UCSD-AML1 (cell line): ENCODE measurements around the gene IDUA.
"Not testable (repeated sequence)": the region's sequence is repeated elsewhere in the genome, so short reads cannot be mapped to it uniquely, and the experiment has no call there.

Experiments
- DNase-seq: peaks from one replicate; lab custom pipeline; 2025; ENCODE audit not compliant: unreplicated experiment; lab: John Stamatoyannopoulos, UW

IDUA gene

DNA sequence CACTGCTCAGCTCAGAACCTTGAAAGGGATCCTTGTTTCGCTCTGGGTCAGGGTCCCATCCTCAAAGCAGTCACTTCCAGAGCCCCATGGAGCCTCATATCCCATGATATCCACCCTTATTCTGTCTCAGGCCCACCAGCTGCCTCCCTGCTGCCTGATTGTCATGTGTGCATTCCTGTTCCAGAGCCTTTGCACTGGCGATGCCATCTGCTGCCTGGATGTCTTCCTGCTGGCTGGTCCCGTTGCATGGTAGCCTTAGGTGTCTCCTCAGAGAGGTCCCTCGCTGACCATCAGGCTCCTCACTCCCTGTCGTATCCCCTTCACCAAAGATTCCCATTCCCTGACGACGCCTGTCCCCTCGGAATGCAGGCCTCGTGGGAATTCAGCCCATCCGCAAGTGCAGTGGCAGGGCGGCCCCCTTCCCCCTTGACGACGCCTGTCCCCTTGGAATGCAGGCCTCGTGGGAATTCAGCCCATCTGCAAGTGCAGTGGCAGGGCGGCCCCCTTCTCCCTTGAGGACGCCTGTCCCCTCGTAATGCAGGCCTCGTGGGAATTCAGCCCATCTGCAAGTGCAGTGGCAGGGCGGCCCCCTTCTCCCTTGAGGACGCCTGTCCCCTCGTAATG lies 12.5 kb downstream of the IDUA start:
- DNase-seq = not testable (repeated sequence)

DNA sequence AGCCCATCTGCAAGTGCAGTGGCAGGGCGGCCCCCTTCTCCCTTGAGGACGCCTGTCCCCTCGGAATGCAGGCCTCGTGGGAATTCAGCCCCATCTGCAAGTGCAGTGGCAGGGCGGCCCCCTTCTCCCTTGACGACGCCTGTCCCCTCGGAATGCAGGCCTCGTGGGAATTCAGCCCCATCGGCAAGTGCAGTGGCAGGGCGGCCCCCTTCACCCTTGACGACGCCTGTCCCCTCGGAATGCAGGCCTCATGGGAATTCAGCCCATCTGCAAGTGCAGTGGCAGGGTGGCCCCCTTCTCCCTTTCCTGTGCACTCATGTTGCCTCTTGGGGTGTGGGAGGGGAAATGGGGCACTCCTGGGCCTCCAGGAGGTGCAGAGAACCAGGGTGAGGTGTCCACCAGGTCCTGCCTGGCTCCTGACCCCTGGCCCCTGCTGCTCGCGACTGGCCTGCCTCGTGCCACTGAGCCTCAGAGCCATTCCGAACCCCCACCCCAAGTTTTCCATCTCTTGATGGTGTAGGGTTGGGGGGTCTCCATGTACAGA lies 13.1 kb downstream of the IDUA start:
- DNase-seq = no peak

DNA sequence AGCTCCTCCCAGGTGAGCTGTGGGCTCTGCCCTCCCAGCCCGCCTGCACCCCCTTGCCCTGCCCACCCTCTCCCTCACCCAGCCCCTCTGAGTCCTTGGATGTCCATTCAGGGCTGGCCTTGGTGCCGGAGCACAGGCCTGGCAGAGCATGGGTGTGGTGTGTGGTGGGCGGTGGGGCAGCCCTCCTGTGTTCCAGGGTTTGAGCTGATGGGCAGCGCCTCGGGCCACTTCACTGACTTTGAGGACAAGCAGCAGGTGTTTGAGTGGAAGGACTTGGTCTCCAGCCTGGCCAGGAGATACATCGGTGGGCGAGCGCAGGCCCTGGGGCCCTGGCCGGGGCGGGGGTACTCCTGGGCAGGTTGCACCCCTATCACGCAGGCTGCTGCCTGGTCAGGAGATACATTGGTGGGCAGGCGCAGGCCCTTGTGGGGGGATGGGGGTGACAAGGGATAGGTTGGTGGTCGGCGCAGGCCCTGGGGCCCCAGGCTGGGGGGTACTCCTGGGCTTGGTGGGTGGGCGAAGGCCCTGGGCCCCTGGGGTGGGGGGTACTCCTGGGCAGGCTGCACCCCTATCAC lies 13.9 kb downstream of the IDUA start:
- no peak for DNase-seq

DNA sequence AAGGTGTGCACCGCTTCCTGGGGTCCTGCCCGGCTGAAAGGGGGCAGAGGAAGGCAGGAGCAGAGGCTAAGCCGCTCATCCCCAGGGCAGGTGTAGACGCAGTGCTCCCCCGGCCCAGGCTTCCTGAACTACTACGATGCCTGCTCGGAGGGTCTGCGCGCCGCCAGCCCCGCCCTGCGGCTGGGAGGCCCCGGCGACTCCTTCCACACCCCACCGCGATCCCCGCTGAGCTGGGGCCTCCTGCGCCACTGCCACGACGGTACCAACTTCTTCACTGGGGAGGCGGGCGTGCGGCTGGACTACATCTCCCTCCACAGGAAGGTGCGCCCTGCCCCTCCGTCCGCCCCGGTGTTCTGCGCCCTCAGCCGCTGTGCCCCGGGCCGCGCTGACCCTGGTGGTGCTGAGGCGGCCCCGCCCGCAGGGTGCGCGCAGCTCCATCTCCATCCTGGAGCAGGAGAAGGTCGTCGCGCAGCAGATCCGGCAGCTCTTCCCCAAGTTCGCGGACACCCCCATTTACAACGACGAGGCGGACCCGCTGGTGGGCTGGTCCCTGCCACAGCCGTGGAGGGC lies 14.8 kb downstream of the IDUA start:
- no peak for DNase-seq

DNA sequence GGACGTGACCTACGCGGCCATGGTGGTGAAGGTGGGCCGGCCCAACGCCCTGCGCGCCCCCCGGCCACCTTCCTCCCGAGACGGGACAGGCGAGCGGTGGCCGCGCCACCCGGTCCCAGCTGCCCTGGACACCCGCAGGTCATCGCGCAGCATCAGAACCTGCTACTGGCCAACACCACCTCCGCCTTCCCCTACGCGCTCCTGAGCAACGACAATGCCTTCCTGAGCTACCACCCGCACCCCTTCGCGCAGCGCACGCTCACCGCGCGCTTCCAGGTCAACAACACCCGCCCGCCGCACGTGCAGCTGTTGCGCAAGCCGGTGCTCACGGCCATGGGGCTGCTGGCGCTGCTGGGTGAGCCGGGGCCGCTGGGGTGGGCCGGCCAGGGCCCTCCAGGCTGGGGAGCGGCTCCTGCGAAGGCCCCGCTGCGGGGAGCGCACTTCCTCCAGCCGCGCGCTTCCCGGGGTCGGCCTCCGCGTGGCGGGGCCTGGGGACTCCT lies 15.3 kb downstream of the IDUA start:
- no peak for DNase-seq

DNA sequence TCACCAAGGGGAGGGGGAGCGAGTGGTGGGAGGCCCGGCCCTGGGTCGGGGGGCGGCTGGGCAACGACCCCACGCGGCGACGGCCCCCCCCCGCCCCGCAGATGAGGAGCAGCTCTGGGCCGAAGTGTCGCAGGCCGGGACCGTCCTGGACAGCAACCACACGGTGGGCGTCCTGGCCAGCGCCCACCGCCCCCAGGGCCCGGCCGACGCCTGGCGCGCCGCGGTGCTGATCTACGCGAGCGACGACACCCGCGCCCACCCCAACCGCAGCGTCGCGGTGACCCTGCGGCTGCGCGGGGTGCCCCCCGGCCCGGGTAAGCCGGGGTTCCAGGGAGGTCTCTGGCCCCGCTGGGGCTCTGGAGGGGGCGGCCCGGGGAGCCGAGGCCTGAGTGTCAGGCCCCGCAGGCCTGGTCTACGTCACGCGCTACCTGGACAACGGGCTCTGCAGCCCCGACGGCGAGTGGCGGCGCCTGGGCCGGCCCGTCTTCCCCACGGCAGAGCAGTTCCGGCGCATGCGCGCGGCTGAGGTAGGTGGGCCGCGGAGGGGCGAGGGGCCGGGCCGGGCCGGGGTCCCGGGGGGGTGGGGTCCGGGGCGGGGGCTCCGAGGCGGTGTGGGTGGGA lies 15.9 kb downstream of the IDUA start:
- DNase-seq = no peak

DNA sequence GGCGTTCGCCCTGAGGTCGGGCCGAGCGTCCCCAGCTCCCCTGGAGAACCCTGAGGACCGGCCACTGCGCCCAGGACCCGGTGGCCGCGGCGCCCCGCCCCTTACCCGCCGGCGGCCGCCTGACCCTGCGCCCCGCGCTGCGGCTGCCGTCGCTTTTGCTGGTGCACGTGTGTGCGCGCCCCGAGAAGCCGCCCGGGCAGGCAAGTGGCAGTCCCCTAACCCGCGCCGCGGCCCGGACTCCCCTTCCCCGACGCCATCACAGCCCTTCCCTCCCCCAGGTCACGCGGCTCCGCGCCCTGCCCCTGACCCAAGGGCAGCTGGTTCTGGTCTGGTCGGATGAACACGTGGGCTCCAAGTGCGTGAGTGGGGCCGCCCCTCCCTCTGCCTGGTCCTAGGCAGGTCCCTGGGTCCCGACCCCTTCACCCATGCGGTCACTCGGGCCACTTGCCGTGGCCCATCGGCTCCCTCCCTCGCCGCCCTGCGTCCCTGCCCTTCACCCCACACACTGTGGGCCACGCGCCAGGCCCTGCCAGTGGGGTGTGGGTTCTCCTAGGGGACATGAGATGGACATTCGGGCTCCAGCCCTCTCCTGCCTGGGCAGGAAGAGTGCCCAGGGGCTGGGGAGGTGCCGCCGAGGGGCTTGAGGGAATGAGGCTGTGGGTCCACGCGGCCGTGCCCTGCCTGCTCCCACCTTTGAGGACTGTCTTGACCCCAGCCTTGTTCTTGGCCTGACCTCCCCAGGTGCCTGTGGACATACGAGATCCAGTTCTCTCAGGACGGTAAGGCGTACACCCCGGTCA lies 16.6 kb downstream of the IDUA start:
- no peak for DNase-seq

DNA sequence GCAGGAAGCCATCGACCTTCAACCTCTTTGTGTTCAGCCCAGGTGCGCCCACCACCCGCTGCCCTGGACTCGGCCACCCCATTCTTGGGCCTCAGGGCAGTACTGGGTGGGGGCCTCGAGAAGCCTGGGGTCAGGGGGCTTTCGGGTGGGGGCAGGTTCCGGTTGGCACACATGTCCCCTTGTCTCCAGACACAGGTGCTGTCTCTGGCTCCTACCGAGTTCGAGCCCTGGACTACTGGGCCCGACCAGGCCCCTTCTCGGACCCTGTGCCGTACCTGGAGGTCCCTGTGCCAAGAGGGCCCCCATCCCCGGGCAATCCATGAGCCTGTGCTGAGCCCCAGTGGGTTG lies 17.2 kb downstream of the IDUA start:
- DNase-seq = no peak

DNA sequence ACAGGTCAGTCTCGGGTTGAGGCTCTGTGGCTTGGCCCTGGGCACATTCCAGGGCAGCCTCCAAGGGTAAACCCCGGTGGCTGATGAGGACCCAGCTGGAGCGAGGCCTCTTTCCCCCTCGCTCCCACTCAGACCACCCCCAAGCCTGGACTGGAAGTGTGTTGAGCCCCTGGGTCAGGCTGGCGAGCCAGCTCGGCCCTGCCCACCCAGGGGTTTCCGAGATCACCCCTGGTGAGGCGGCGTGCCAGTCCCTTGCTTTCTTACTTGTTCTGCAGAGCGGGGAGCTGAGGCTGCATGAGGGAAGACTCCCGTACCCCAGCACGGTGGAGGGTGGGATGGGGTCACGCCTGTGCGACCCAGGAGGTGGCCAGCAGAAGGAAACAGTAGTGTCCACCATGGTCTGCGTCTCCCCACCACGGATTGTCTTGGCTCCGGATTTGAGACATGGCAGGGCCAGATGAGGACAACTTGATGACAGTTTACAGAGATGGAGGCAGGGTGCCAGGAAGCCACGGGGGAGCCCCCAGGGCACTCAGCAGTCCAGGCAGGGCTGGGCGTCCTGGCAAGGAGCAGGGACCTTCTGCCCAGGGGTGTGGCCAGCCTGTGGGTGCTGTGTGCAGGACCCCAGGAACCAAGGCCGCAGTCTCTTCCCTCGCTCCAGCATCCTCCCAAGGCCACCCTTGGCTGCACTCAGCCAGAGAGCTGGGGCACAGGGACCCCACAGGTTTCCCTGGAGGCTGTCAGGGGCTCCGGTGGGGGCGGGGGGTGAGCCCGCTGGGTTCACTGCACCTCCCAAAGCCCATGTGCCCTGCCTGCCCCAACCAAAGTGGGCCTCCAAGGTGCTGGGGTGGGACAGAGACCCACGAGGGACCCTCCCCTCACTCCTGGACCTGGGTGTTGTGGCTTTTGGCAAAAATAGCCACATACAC lies 18.0 kb downstream of the IDUA start:
- no peak for DNase-seq

DNA sequence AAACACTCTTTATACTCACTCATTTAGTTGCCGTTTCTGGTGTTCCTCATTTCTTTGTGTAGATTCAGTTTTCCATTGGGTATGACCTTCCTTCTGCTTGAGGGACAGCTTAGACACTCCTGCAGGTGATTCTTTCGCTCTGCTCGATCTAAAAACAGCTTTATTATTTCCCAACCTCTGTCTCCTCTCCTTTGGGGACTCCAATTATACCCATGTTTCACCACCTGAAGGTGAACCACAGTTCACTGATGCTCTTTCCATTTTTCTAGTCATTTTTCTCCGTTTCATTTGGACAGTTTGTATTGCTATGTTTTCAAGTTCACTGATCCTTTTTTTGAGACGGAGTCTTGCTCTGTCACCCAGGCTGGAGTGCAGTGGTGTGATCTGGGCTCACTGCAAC lies 20.0 kb downstream of the IDUA start:
- DNase-seq = no peak

DNA sequence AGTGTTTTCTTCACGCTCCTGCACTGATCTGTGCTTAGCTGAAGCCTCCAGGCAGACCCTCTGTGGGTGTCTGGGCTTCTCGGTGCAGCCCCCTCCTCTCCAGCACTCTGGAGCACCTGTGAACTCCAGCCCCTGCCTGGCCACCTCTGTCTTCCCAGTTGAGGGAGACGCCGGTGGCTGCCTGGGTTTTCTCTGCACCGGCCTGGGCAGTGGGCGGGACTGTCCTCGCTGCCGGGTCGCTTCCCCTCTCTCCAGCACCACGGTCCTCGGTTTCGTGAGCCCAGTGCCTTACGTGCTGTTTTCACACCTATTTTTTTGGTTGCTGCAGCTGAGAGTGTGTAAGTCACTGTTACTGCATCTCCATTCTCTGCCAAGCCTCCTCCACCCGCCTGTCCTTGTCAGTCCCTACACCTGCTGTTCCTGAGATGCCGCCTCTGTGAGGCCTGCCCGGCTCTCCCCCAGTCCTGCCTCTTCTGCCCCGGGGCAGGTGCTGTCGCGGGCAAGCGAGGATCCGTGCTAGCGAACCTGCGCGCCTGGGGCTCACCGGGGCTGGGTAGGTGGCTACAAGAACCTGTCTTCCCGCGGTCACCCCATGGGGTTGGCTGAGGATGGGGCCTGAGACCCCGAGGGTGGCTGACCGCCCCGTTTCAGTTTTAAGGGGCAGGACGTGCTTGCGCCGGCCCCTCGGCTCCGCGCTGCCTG lies 22.1 kb downstream of the IDUA start:
- no peak for DNase-seq

DNA sequence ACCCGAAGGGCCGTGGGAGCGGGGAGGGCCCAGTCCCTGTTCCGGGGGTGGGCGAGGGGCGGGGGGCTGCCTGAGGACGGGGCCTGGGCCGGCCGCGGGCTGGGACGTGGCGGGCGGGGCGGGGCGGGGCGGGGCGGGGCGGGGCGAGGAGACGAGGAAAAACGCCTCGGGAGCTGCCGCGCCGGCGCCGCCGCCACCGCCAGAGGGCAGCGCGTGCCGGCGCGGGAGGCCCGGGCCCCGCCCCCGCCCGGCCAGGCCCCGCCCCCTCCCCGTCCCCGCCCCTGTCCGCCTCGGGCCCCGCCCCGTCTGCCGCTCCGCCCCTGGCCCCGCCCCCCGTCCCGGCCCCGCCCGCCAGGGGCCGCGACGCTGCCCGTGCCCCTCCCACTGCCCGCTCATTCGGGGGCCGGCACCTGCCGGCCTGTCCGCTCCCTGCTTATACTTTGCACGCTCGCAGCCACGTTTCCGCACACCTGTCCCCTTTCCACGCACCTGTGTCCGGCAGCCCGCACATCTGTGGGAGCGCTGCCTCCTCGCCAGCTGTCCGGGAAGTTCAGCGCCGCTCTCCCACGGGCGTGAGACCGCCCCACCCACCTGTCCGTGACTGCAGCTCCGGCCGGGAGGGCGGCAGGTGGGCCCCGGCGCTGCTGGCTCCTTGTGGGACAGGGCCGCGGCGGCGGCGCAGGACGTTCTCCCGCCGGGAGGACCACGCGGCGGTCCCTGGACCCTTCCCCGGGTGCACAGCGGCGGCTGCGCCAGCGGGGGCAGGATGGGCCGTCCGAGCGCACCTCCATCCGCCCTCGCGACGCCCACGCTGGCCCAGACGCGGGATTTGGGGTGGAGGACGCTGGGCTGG lies 22.9 kb downstream of the IDUA start:
- DNase-seq = peak; percentile 73

DNA sequence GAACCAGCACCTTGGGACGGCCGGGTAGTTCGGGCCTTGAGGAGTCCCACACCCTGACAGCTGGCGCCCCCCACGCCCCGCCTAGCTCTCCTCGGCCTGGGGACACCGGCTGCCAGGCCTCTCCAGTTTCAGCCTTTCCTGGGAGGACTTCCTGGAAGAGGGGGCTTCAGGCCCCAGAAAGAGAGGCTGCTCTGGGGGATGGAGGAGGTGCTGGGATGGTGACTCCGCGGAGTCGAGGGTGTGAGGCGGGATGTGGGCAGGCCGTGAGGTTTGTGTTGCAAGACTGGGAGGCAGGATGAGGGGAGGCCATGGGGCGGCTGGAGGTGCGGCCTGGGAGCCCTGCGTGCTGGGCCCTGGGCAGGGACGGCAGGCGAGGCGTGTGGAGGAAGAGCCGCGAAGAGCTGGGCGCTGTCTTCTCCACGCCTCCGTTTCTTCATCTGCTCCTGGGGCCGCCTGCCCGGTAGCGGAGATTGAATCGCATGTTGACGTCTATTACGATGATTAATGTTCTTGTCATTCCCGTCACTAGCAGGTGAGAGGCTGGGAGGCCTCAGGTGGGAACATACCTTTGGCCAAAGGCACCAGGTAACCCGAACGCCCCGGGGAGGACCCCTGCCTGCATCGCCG lies 23.7 kb downstream of the IDUA start:
- DNase-seq = peak; percentile 79

DNA sequence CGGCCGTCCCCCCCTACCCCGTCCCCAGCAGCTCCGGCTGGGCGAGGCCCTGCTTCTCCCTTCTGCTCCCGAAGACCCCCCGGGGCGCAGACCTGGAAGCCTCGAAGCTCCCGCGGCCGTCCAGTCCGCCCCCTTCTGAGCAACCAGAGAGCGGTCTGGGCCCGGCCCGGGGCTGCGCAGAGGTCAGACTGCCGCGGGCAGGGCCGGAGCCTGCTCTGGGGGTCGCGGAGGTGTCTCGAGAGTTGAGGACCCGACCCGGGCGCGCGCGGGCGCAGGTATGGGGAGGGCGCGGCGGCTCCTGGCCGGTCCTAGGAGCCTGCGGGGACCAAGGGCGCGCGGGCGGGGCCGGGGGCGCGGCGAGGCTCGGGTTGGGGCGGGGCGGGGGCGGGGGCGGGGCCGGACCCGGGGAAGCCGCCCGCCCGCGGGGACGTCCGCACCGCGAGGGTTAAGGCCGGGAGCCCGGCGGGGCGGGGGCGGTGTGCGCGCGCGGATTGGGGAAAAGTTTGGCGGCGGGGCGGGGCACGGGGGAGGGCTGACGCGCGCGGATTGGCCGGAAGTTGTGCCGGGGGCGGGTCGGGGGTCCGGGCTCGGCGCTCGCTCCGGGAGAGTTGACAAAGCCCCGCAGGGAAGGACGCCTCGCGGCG lies 24.3 kb downstream of the IDUA start, which contains the start of gene FGFRL1:
TSS of gene FGFRL1 (plus strand) at position 605 of the 644 bp plus-strand sequence. CDS start 860 bp downstream, outside the sequence.
- peak; percentile 89 for DNase-seq

DNA sequence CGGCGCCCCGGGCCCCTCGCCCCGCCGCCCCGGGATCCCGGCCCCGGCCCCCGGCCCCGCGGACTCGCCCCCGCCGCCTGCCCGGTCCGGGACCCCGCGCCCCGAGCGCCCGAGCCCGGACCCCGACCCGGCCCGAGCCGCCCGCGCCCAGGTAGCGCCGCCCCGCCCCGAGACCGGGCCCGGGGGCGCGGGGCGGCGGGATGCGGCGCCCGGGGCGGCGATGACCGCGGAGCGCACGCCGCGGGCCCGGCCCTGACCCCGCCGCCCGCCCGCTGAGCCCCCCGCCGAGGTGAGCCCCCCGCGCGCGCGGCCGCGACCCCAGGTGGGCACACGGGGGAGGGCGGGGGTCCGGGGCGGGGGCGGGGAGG lies 24.8 kb downstream of the IDUA start:
- no peak for DNase-seq

DNA sequence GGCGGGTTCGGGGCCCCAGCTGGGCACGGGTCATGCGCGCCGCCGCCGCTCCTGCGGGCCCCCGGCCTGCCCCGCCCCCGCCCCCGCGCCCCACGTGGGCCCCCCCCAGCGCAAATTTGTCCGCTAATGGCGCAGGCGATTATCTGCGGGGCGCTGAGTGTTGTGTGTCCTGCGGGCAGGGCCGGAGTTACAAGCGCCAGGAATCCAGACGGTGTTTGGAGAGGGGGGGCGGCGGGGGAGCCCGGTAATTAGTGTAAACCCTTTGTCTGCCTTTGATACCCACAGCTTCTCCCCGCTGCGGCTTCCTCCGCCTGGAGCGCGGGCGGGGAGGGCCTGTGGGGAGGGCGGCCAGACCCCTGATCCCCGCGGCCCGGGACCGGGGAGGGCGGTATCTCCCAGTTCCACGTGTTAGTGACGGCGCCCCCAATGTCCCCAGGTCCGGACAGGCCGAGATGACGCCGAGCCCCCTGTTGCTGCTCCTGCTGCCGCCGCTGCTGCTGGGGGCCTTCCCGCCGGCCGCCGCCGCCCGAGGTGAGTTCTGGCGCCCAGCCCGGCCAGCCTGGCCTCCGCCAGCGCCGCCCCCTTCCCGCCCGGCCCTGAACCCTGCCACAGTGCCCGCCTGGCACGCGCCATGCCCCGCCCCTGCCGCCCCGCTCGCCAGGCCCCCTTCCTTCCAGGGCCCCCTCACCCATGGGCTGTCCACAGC lies 25.3 kb downstream of the IDUA start:
- DNase-seq = no peak
